Measurements from ENCODE around the gene SERPINB13. TPM values are rescaled to one million over a fixed set of nuclear protein-coding genes. Genes with fewer than 3 reads are reported as not detected.
"Not testable (repeated sequence)": the region's sequence is repeated elsewhere in the genome, so short reads cannot be mapped to it uniquely, and the experiment has no call there.

The SERPINB13 gene
- total RNA-seq, 1 donor from 2014 or later, result not detected

- intact Hi-C loops (cut with micrococcal nuclease), result no loop called here
These were observed 3.2 kb downstream of the SERPINB13 start for GRCh38 chr18:63590373-63590772.

DNA sequence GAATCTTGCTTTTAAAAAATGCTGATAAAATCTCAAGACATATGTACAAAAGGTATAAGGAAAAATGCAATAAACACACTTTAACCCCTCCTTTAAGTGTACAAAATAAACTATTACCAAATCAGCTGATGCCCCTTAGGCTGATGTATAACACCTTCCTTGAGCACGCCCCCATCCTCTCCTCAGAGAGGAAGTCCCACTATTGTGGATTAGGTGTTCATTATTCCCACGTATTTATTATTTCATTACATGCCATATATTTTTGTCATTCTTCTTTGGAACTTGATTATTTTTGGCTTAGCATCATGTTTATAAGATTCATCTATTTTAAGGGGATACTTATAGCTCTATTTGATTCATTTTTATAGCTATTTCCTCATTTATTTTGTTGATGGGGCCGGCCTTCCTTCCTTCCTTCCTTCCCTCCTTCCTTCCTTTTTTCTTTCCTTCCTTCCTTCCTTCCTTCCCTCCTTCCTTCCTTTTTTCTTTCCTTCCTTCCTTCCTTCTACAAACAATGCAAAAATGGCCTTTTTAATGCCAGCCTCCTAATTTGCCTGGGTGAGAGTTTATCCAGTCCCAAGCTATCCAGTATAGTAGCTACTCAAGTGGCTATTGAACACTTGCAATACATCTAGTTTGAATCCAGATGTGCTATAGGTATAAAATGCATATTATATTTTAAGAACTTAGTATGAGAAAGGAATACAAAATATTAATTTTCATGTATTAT, 4.0 kb downstream of the SERPINB13 start:
- intact Hi-C loops (cut with micrococcal nuclease), result no loop called here

DNA sequence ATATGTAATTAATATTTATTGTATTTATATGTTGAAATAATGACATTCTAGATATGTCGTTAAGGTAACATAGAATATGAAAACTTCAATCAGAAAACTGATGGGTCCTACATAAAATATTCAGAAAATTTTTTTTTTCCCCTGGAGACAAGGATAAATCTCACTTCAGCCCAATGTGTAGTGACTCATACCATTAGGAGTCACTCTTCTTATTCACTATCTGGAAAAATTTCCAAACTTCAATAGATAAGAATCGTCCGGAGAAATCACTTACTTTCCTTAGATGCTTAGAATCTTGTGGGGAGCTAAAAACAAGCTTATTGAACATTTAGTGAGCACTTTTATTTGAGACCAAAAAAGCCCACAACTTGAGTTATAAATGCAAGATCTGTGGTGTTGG, 4.6 kb downstream of the SERPINB13 start:
- intact Hi-C loops (cut with micrococcal nuclease), result no loop called here

DNA sequence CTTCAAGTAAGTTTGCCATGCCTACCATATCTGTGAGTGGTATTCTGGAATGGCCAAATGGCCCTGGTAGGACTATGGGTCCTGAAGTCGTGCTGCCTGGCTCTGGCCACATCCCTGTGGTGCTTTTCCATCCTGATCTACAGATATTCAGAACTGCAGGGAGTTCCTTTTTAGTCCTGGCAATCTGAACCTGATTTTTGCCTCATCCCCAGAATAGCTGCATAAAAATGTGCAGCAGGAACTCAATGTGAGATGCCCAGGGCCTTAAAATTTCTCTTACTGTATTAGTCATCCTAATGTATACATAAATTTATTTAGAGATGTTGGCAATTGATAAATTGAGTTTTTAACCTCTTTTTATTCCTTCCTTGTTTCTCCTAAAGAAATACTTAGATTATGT, 5.3 kb downstream of the SERPINB13 start:
- intact Hi-C loops (cut with micrococcal nuclease), result no loop called here

DNA sequence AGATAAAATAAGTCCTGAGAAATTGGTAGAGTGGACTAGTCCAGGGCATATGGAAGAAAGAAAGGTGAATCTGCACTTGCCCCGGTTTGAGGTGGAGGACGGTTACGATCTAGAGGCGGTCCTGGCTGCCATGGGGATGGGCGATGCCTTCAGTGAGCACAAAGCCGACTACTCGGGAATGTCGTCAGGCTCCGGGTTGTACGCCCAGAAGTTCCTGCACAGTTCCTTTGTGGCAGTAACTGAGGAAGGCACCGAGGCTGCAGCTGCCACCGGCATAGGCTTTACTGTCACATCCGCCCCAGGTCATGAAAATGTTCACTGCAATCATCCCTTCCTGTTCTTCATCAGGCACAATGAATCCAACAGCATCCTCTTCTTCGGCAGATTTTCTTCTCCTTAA, 9.8 kb downstream of the SERPINB13 start:
- intact Hi-C loops (cut with micrococcal nuclease), result no loop called here

DNA sequence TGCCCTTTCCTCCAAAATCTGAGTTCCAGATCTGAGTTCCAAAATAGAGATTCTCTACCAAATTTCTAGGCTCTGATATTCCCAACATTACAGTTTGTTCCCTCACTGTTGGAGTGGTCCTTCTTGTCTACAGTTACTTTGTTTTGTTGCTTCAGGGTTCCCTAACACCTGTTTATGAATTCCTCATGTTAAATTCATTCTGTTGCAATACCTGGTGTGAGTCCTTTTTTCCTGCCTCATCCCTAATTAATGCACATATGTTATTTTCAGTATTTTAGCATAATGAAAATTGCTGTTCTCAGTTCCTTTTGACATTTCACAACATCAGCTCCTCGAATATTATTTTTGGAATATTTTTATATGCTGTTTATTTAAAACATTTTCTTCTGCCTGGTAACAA, 16.2 kb downstream of the SERPINB13 start:
- intact Hi-C loops (cut with micrococcal nuclease), result no loop called here

DNA sequence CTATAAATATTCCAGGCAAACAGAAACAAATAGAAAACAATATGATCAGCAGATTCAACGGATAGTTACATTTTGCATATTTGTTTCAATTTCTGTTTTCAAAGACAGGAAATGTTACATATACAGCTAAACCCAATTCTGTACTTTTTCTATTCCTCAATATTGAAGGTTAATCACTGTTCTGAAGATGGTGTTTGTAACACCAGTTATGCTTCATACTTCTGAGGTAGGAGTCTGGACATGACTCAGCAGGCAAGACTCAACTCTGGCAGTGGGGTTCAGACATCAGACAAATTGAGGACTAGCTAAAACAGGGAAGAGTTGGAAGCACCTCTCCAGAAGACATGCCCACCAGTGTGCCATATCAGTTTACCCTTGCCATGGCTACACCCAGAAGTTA, 16.6 kb downstream of the SERPINB13 start:
- intact Hi-C loops (cut with micrococcal nuclease), result no loop called here

DNA sequence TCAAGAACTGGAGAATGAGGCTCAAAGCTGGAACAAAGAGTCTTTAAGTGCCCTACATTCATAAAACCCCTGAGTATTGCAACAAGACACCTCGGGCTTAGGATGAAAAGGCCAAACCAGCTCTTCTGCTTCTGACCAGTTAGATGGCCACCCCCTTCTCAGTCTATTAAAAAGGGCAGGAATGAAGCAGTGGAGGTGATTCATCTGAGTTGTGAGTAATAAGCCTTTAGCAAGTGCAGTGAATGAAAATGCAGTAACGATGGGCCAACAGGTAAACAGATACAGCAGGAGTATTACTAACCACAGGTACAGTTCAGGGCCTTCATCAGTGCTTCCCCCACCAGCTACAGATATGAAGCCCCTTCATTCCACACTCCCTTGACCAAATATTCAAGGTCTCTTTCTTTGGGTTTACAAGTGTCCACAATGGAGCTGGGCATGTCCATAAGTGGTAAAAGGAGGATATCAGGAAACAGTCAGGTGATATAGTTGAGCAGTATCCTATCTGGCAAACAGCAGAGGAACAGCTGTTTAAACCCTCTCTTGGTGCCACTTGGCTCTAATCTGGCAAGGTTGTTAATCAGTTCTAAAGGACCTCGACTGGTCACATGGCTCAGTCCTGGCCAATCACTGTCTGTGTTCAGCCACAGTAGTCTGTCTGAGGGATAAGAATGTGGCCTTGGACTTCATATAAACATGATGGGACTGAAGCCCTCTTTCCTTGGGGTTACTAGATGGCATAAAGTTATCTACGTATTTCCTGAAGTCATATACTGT, 17.8 kb downstream of the SERPINB13 start:
- intact Hi-C loops (cut with micrococcal nuclease), result no loop called here

GRCh38 chr18:63606526-63606925, 19.4 kb downstream of the SERPINB13 start:
- intact Hi-C loops (cut with micrococcal nuclease), result no loop called here

DNA sequence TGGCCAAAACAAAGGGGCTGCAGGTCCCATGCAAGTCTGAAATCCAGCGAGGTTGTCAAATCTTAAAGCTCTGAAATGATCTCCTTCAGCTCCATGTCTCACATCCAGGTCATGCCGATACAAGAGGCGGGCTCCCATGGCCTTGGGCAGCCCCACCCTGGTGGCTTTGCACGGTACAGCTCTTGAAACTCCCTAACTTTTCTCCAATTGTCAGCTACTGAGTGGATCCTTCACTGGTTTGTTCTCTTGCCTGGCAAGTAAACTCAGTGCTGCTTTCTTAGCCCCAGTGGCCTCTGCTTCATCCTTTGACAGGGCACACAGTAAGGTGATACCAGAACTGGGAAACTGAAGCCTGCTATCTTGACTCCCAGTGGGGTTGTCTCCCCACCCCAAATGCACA, 26.3 kb downstream of the SERPINB13 start:
- intact Hi-C loops (cut with micrococcal nuclease), result no loop called here

DNA sequence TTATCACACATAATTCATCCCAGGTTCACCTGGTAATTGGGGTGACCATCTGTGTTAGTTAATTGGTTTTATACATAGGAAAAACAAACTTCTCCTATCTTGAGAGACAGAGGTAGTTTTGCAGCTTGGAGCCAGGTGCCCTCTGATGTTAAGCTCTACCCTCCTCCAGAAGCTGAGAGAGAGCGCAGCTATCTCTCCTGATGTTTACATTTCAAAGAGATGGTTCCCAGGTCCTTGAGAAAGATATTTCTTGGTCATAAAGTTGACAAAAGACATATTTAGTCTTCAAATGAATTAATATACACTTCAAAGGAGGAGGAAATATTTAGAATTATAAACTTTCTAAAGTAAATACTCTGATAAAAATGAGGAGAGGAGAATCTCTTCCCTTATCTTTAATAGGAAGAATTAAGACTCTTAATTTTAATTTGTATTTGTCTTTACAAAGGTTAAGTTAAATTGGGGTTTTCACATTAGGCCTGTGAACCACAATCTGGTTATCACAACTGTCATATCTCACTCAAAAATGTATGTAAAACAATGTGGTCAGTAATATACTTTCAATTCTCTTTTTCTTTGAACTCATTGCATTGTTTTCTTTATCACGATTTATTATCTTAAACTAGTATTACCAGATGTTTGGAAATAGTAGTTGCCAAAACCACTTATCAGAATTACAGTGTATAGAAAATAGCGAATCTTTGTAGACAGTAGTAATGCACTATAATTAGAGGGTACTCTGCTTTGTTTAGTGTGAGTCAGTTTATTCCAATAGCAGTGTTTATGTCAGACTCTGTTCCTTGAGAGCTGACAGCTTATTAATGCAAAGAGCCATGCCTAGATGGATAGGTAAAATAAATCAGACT, 30.1 kb downstream of the SERPINB13 start:
- intact Hi-C loops (cut with micrococcal nuclease), result no loop called here

GRCh38 chr18:63617915-63618234, 30.7 kb downstream of the SERPINB13 start:
- intact Hi-C loops (cut with micrococcal nuclease), result no loop called here

- intact Hi-C loops (cut with micrococcal nuclease), result no loop called here
These were observed 32.5 kb downstream of the SERPINB13 start for GRCh38 chr18:63619661-63620060.

- intact Hi-C loops (cut with micrococcal nuclease), result no loop called here
These were observed 37.7 kb downstream of the SERPINB13 start for GRCh38 chr18:63624863-63625262.

- intact Hi-C loops (cut with micrococcal nuclease), result no loop called here
These were observed 39.3 kb downstream of the SERPINB13 start for GRCh38 chr18:63626431-63626830.

DNA sequence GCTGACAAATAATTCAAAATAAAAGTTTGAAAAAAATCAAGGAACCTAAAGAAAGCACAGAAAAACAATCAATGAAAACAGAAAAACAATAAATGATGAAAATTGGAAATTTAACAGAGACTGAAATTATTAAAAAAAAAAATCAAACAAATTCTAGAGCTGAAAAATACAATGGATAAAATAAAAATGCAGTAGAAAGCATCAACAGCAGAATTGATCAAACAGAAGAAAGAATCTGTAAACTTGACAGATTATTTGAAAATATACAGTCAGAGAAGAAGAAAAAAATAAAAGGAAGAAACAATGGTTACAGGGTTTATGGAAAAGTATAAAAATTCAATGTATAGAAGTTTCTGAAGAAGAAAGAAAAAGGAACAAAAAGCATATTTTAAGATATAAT, 40.7 kb downstream of the SERPINB13 start:
- intact Hi-C loops (cut with micrococcal nuclease), result no loop called here

- intact Hi-C loops (cut with micrococcal nuclease), result no loop called here
These were observed 50.6 kb downstream of the SERPINB13 start for GRCh38 chr18:63637703-63638102.

DNA sequence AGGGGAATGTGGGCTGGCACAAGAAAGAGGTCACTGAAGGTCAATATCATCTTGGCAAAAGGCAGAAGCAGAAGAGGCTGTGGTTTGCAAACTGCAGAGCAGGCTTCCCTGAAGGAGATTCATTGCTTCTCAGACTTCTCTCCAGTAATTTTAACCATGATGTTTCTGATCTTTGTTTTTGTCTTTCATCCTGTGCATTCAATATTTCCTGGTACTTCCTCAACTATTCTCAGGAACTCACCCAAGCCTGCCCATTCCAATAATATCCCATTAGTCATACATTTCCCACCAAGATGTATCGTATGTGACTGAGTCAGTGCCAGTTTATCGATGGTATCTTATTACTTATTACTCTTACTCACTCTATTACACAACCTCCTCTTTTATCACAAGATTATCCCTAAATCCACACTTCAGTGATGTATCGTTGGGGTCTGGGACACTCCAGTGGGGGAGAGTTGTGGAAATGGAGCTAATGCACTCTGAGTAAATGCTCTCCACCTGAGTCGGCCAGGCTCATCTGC, 54.1 kb downstream of the SERPINB13 start:
- intact Hi-C loops (cut with micrococcal nuclease), result not testable (repeated sequence)

- intact Hi-C loops (cut with micrococcal nuclease), result not testable (repeated sequence)
These were observed 55.7 kb downstream of the SERPINB13 start for GRCh38 chr18:63642668-63643356.

DNA sequence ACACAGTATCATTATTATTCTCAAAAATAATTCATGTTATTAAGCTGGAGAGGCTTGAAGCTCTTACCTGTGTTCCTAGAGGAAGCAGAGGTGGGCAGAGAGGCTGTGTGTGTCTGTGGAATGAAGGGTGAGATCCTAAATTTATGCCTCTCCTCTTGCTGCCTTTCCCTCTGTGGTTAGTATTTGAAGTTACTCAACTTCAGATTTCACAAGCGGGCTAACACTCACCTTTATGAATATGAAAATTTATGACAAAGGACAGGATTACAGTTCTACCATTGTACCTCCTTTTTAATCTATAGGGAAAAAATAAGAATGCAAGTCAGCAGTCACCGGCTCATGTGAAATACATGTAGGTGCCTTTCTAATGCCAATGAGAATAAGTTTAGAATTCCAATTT, 57.0 kb downstream of the SERPINB13 start, which contains the start of gene SERPINB4:
Gene SERPINB4, minus strand, starts transcription at position 115 of the 400 bp plus-strand sequence. CDS start 679 bp downstream, outside the sequence.
- intact Hi-C loops (cut with micrococcal nuclease), result not testable (repeated sequence)

DNA sequence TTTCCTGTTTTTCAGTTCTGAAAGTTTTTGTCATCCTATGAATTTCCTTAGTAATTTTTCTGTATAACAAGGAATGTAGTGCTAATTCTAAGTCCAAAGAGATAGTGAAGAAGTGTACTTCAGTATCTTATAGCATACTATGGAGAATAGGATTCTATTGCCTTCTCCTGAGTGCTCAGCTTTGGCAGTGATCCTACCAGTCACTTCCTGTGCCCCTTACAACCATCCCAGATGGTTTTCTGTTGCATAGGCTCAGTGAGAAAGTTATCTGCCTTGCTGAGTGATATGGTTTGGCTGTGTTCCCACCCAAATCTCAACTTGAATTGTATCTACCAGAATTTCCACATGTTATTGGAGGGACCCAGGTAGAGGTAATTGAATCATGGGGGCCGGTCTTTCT, 57.6 kb downstream of the SERPINB13 start:
- intact Hi-C loops (cut with micrococcal nuclease), result not testable (repeated sequence)
